H9 (cell line): ENCODE data around the gene LRRC74B. TPM values are rescaled to one million over a fixed set of nuclear protein-coding genes. Genes with fewer than 3 reads are reported as not detected.

Experiments used
- DNase-seq: peaks from one replicate; pipeline ENCODE4 v3.0.0-alpha.2; 2017
- H2AFZ ChIP-seq: one replicate; pipeline ENCODE4 v1.6.1; 2013; ENCODE audit warnings: mild to moderate bottlenecking, low read length, control low read depth, moderate library complexity
- H2AK5ac ChIP-seq: 2 replicates; pipeline ENCODE4 v1.6.1; 2013; ENCODE audit warnings: low read length, control low read depth, mixed read lengths; ENCODE audit not compliant: insufficient read length
- H2BK120ac ChIP-seq: one replicate; pipeline ENCODE4 v1.6.1; 2013; ENCODE audit warnings: low read depth, mild to moderate bottlenecking, low read length, control low read depth, inconsistent platforms; ENCODE audit not compliant: poor library complexity, severe bottlenecking
- H2BK12ac ChIP-seq: 2 replicates; pipeline ENCODE4 v1.6.1; 2013; ENCODE audit warnings: low read length, control low read depth, mixed read lengths, low read depth; ENCODE audit not compliant: insufficient read length
- H2BK15ac ChIP-seq: 2 replicates; pipeline ENCODE4 v1.6.1; 2013; ENCODE audit warnings: low read depth, low read length, control low read depth
- H2BK20ac ChIP-seq: one replicate; pipeline ENCODE4 v1.6.1; 2013; ENCODE audit warnings: low read depth, mild to moderate bottlenecking, low read length, control low read depth, inconsistent platforms; ENCODE audit not compliant: poor library complexity, severe bottlenecking
- H2BK5ac ChIP-seq: 2 replicates; pipeline ENCODE4 v1.6.1; 2013; ENCODE audit warnings: low read length, control low read depth, mixed read lengths; ENCODE audit not compliant: insufficient read length
- H3K14ac ChIP-seq: 2 replicates; pipeline ENCODE4 v1.6.1; 2013; ENCODE audit warnings: low read length, control low read depth; ENCODE audit not compliant: insufficient read depth
- H3K18ac ChIP-seq: 2 replicates; pipeline ENCODE4 v1.6.1; 2013; ENCODE audit warnings: low read depth, mild to moderate bottlenecking, mixed read lengths, low read length, control low read depth; ENCODE audit not compliant: insufficient read length
- H3K23ac ChIP-seq: 2 replicates; pipeline ENCODE4 v1.6.1; 2013; ENCODE audit warnings: low read length, control low read depth, mixed read lengths, low read depth; ENCODE audit not compliant: insufficient read length
- H3K23me2 ChIP-seq: 2 replicates; pipeline ENCODE4 v1.6.1; 2013; ENCODE audit warnings: low read depth, mild to moderate bottlenecking, mixed read lengths, low read length, control low read depth; ENCODE audit not compliant: insufficient read length, poor library complexity, severe bottlenecking
- H3K27ac ChIP-seq: 2 replicates; pipeline ENCODE4 v1.5.1; 2013; ENCODE audit warnings: low read length, control low read depth, mixed read lengths, low read depth; ENCODE audit not compliant: insufficient read length
- H3K27me3 ChIP-seq: 2 replicates; pipeline ENCODE4 v1.6.1; 2013; ENCODE audit warnings: low read length, control low read depth, inconsistent platforms; ENCODE audit not compliant: insufficient read depth
- H3K4ac ChIP-seq: 2 replicates; pipeline ENCODE4 v1.6.1; 2013; ENCODE audit warnings: low read depth, mild to moderate bottlenecking, control low read depth, inconsistent platforms, low read length, moderate library complexity
- H3K4me1 ChIP-seq: 2 replicates; pipeline ENCODE4 v1.6.1; 2013; ENCODE audit warnings: low read length, control low read depth, inconsistent platforms; ENCODE audit not compliant: insufficient read depth
- H3K4me2 ChIP-seq: 2 replicates; pipeline ENCODE4 v1.6.1; 2013; ENCODE audit warnings: low read length, control low read depth, mixed read lengths; ENCODE audit not compliant: insufficient read length, insufficient read depth
- H3K56ac ChIP-seq: 2 replicates; pipeline ENCODE4 v1.6.1; 2013; ENCODE audit warnings: low read depth, mild to moderate bottlenecking, mixed read lengths, low read length, control low read depth; ENCODE audit not compliant: insufficient read length
- H3K79me1 ChIP-seq: 2 replicates; pipeline ENCODE4 v1.6.1; 2013; ENCODE audit warnings: low read depth, mild to moderate bottlenecking, moderate library complexity, low read length, control low read depth, inconsistent platforms; ENCODE audit not compliant: insufficient read depth, poor library complexity, severe bottlenecking
- H3K79me2 ChIP-seq: 2 replicates; pipeline ENCODE4 v1.6.1; 2013; ENCODE audit warnings: low read length, control low read depth, inconsistent platforms; ENCODE audit not compliant: insufficient read depth
- H3K9ac ChIP-seq: 2 replicates; pipeline ENCODE4 v1.6.1; 2013; ENCODE audit warnings: low read length, control low read depth, mixed read lengths; ENCODE audit not compliant: insufficient read length; ENCODE audit errors: extremely low read depth
- H3K9me3 ChIP-seq: one replicate; pipeline ENCODE4 v1.6.1; 2013; ENCODE audit warnings: low read depth, low read length, inconsistent platforms; ENCODE audit not compliant: control insufficient read depth
- H3T11ph ChIP-seq: one replicate; pipeline ENCODE4 v1.6.1; 2013; ENCODE audit warnings: mild to moderate bottlenecking, low read length, control low read depth, inconsistent platforms
- H4K20me1 ChIP-seq: one replicate; pipeline ENCODE4 v1.6.1; 2013; ENCODE audit not compliant: control insufficient read depth, insufficient read length, insufficient read depth
- H4K5ac ChIP-seq: 2 replicates; pipeline ENCODE4 v1.6.1; 2013; ENCODE audit warnings: low read depth, mild to moderate bottlenecking, mixed read lengths, low read length, control low read depth; ENCODE audit not compliant: insufficient read length
- H4K8ac ChIP-seq: replicated peaks from 2 replicates; pipeline ENCODE4 v1.6.1; 2013; ENCODE audit warnings: low read length, control low read depth, mixed read lengths, low read depth; ENCODE audit not compliant: insufficient read length
- H4K91ac ChIP-seq: 2 replicates; pipeline ENCODE4 v1.6.1; 2013; ENCODE audit warnings: low read depth, mild to moderate bottlenecking, moderate library complexity, mixed read lengths, low read length, control low read depth; ENCODE audit not compliant: insufficient read length
- H3K27ac Mint-ChIP-seq, 3 experiments: 2 replicates in 2 of 3; 3 replicates in 1 of 3; pipeline ENCODE4 v1.8.0; 2020 to 2021; ENCODE audit warnings: mixed read lengths in 3 of 3, mild to moderate bottlenecking in 1 of 3, moderate library complexity in 1 of 3
- H3K27me3 Mint-ChIP-seq: 2 replicates; pipeline ENCODE4 v1.8.0; 2021; ENCODE audit warnings: low read depth, mild to moderate bottlenecking, moderate library complexity, mixed read lengths
- H3K36me3 Mint-ChIP-seq, 3 experiments: 2 replicates in 2 of 3; 3 replicates in 1 of 3; pipeline ENCODE4 v1.8.0; 2020 to 2021; ENCODE audit warnings: low read depth in 3 of 3, mixed read lengths in 3 of 3; ENCODE audit not compliant: insufficient read depth in 1 of 3
- H3K4me1 Mint-ChIP-seq, 2 experiments: 2 replicates each; pipeline ENCODE4 v1.8.0; 2020; ENCODE audit warnings: mixed read lengths in 2 of 2
- H3K4me3 Mint-ChIP-seq, 2 experiments: 2 replicates in 1 of 2; 3 replicates in 1 of 2; pipeline ENCODE4 v1.8.0; 2020 to 2021; ENCODE audit warnings: mild to moderate bottlenecking in 2 of 2, mixed read lengths in 2 of 2, moderate library complexity in 1 of 2
- H3K9me3 Mint-ChIP-seq, 2 experiments: 2 replicates in 1 of 2; 3 replicates in 1 of 2; pipeline ENCODE4 v1.8.0; 2020; ENCODE audit warnings: mild to moderate bottlenecking in 2 of 2, mixed read lengths in 2 of 2, moderate library complexity in 1 of 2
- CTCF ChIP-seq: fragments of 200-600 bp; sonication (generic); conservative IDR thresholded peaks from 3 replicates; pipeline ENCODE4 v1.8.0; 2021; ENCODE audit warnings: antibody characterized with exemption, mild to moderate bottlenecking
- WGBS: extraction: QIAGEN DNeasy Blood & Tissue Kit; methylation state at CpG from one replicate; pipeline ENCODE4 v1.1.7; 2013; ENCODE audit warnings: missing lambda C conversion rate, low lambda C conversion rate, mixed read lengths; ENCODE audit not compliant: insufficient read length; ENCODE audit errors: extremely low coverage; 5-methylcytosine and 5-hydroxymethylcytosine counted together
- total RNA-seq: library from RNA; stranded (reverse); gene quantifications from 2 replicates; pipeline ENCODE4 v1.2.1, GENCODE V29; 2021

Gene LRRC74B
- total RNA-seq, 1 experiment from 2014 or later = not detected

DNA sequence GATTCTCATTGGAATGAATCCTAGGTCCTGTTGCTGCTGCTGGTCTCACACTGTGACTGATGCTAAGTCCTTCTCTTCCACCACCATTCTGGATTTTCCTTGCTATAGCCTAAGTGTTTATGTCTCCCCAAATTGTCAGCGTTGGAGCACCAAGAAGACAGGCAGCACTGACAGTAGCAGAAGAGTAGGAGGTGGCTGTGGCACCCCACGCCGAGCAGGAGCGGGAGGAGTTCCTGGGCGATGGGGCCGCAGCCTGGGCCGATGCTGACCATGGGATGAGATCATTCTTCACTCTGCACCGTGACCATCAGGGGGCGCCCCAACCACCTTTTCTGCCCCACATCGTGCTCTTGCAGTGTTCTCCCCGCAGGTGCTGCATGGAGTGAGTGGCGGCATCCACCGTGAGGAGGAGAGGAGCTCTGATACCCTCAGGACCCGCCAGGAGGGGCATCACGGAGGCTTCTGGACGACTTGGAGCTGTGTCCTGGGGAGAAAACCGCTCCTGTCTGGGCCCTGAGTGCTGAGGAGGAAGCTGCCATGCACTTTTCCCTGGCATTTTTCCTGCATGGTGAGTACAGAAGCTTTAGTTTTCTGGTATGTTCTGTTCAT is 57.0 kb downstream of the LRRC74B start:
- Histone ChIP-seq H3K79me2 (no peaks in the 10 kb centered on the region), H3K23ac (no peak overlapping the region), H3K27me3 (no peaks in the 10 kb centered on the region), H3K9me3 (no peaks in the 10 kb centered on the region), H2BK12ac (no peak overlapping the region), H3T11ph (no peak overlapping the region), H3K27ac (no peak overlapping the region), H3K4ac (no peak overlapping the region), H4K91ac (no peak overlapping the region), H2AK5ac (no peak overlapping the region), H2BK120ac (no peak overlapping the region), H2BK5ac (no peak overlapping the region), H3K9ac (no peak overlapping the region), H3K56ac (no peak overlapping the region), H3K14ac (no peak overlapping the region), H2BK20ac (no peak overlapping the region), H2AFZ (no peak overlapping the region), H4K20me1 (no peaks in the 10 kb centered on the region), H3K18ac (no peak overlapping the region), H4K5ac (no peak overlapping the region), H3K4me2 (no peak overlapping the region), H2BK15ac (no peak overlapping the region), H4K8ac (no peak overlapping the region), H3K23me2 (no peaks in the 10 kb centered on the region), H3K4me1 (no peaks in the 10 kb centered on the region; the same call in 1 of the 2 replicates), H3K79me1 (no peaks in the 10 kb centered on the region)
- TF ChIP-seq CTCF = peak; percentile 96
- Mint-ChIP-seq H3K27ac (no peak overlapping the region), H3K4me3 (peak overlapping the region in 1 of 2 experiments; percentile 61; a peak in 2 of 5 replicates), H3K27me3 (peaks cover 34% of the 10 kb centered on the region), H3K4me1 (peaks cover 10 to 15% of the 10 kb centered on the region in 2 experiments), H3K36me3 (no peaks in the 10 kb centered on the region), H3K9me3 (no peaks in the 10 kb centered on the region)
- WGBS = no CpG with 5 or more reads among the region's 17 CpGs
- peak; percentile 95 for DNase-seq
